RPMI7951 (cell line): ENCODE data around the gene SCAND1. TPM values are rescaled to one million over a fixed set of nuclear protein-coding genes. Genes with fewer than 3 reads are reported as not detected.
"Not testable (repeated sequence)": the region's sequence is repeated elsewhere in the genome, so short reads cannot be mapped to it uniquely, and the experiment has no call there.

Source experiments
- DNase-seq: peaks from one replicate; pipeline ENCODE4 v3.0.0-alpha.2; 2012; ENCODE audit warnings: low read depth
- total RNA-seq: library from RNA; depleted of rRNA; stranded (reverse); fragments of >200 nt; shearing (Covaris generic); gene quantifications from 2 replicates; pipeline ENCODE4 v1.2.3, GENCODE V29; 2014; rRNA removed

Gene SCAND1
- 123 and 165 TPM in 2 replicates for total RNA-seq

- peak; percentile 97 for DNase-seq
Observed at GRCh38 chr20:35954200-35954906, at the start of gene SCAND1. Gene SCAND1, minus strand, starts transcription at chr20:35954502. Its CDS starts 218 bp downstream, at chr20:35954284.

GRCh38 chr20:36004045-36004444, 49.7 kb upstream of the SCAND1 start:
- DNase-seq = no peak

- DNase-seq = no peak
Observed at GRCh38 chr20:36002855-36003254, 48.6 kb upstream of the SCAND1 start.

- not testable (repeated sequence) for DNase-seq
Observed at GRCh38 chr20:36001331-36001730, 47.0 kb upstream of the SCAND1 start.

DNA sequence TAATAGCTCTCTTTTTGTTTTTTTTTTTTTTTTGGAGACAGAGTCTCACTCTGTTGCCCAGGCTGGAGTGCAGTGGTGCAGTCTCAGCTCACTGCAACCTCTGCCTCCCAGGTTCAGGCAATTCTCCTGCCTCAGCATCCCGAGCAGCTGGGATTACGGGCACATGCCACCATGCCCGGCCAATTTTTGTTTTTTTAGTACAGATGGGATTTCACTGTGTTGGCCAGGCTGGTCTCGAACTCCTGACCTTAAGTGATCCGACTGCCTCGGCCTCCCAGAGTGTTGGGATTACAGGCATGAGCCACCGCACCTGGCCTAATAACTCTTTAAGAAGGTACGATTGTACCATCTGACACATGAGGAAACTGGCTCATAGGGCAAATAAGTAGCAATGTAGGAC, 42.2 kb upstream of the SCAND1 start:
- not testable (repeated sequence) for DNase-seq

GRCh38 chr20:35994994-35995453, 40.7 kb upstream of the SCAND1 start:
- peak; percentile 76 for DNase-seq

DNA sequence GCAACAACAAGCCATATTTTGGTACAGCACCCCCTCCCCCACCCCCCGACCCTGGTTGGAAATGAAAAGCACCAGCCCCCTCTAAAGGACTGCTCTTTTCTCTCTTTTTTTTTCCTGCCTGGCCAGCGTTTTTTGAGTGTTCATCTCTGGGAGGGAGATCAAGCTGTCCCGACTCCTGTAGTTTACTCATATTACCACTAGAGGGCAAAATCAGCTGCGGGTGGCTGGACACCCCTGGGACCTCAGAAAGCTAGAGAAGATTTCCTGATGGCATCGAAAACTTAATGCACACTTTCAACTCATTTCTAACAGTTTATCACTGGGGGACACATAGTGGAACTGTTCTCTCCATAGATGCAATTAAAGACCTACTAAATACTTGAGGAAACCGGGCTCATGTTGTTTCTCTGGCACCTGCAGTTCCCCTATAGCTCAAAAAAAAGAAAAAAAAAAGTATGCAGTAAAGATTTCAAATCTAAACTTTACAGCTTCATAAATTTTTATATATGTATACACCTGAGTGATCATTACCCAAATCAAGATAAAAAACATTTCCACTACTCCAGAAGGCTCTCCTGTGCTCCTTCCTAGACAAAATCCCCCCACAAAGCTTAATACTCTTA, 38.5 kb upstream of the SCAND1 start:
- DNase-seq = peak; percentile 73

- DNase-seq = peak; percentile 32
Observed at GRCh38 chr20:35991142-35991771, 37.0 kb upstream of the SCAND1 start.

GRCh38 chr20:35988910-35989463, 34.7 kb upstream of the SCAND1 start:
- DNase-seq = peak; percentile 47

DNA sequence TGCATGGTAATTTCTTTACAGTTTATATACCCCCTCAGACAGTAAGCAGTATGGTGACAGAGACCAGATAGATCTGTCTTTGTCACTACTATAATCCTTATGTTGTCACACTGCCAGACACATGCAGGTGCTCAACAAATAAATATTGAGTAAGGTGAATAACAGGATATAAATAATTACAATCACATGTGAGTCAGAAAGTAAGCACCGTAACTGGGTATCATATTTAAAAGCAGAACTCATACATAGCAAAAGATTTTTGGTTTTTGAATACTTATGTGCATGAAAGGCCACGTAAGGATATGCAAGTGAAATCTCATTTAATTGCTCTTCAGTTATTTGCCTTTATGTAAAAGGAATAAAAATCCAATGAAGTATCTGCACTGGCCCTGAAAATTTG, 31.5 kb upstream of the SCAND1 start:
- DNase-seq = no peak

GRCh38 chr20:35984382-35984781, 30.1 kb upstream of the SCAND1 start:
- no peak for DNase-seq

DNA sequence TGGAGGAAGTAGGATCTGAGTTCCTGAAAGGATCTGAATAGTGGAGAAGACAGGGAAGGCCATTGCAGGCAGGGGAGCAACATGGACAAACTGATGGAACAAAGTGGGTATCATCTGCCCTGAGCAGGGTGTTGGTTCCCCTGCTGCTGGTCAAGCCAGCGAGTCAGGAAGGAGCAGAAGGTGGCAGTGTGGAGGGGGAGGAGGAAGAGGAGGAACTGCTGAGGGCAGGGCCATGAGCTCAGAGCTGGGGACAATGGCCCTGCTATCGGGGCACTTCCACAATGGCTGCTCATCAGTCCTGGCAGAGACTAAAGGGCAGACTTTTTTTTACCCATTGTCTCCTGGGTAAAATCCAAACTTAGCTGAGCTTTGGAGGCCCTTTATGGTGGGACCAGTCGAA, 27.7 kb upstream of the SCAND1 start:
- no peak for DNase-seq

- peak; percentile 19 for DNase-seq
Observed at GRCh38 chr20:35979544-35979943, 25.2 kb upstream of the SCAND1 start.

DNA sequence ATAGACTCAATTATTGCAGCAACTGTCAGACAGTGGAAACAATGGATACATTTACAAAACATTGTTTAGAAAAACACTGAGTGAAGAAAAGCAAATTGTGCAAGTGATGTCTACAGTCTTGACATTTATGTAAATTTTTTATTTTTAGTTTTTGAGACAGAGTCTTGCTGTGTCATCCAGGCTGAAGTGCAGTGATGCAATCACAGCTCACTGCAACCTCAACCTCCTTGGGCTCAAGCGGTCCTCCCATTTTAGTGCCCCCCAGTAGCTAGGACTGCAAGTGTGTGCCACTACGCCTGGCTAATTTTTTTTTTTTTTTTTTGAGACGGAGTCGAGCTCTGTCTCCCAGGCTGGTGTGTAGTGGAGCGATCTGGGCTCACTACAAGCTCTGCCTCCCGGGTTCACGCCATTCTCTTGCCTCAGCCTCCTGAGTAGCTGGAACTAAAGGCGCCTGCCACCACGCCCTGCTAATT, 23.8 kb upstream of the SCAND1 start:
- DNase-seq = no peak

DNA sequence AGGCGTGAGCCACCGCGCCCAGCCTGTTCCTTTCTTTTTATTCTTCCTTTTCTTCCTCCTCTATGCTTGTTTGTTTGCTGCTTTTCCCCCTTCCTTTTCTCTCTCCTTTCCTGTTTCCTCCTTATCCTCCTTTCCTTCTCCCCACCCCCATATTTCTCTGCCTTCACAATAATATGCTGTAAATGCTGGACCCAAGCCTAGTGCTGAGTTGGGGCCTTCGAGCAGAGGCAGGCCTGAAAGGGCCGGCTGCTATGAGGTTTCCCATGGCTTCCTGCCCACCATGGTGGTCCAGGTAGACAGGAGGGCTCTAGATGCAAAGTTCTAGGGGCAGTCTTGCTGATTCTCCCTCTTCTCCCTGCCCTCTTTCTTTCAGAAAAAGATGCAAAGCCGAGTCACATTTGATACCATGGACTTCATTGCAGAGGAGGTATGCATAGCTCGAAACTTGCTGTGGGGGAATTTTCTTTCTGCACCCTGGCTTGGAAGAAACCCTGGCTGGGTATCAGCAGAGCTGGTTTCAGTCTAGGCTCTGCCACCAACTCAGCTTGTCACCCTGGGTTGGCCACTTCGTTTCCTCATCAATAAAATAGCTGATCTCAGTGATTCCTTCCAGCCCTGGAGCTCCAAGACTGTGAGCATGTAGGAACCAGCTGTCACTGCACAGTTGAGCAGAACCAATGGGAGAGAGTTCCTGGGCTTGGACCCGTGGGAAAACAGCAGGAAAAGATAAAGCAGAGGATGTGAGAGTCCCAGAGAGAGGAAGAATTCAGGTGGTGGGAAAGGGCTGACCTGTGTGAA, 21.5 kb upstream of the SCAND1 start:
- DNase-seq = no peak

- no peak for DNase-seq
Observed at GRCh38 chr20:35974256-35974655, 20.0 kb upstream of the SCAND1 start.

DNA sequence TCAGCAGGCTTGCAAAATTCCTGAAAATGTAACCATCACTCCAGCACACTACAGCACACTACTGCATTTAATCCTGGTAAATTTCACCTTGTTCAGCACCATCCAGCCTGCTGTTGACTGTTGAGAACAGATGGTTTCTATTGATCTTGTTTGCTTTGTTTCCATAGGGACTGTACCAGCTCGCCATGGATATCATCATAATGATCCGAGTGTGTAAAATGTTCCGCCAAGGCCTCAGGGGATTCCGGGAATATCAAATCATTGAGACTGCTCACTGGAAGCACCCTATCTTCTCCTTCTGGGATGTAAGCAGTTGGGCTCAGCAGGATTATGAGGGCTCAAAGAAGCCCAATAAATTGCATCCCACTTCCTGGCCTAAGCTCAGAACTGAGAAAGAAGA, 18.2 kb upstream of the SCAND1 start:
- DNase-seq = peak; percentile 45

DNA sequence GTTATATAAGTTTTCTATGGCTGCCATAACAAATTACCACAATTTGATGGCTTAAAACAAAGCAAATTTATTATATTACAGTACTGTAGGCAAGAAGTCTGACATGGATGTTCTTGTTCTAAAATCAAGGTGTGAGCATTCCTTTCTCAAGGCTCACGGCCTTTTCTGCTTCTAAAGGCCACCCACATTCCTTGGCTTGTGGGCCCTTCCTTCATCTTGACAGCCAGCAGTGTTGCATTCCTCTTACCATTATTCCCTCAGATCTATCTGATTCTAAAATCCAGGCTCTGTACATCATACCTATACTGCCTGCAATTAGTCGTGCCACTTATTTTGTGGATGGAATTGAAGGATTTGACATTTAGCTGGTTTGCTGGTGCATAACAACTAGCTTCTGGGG, 17.7 kb upstream of the SCAND1 start:
- no peak for DNase-seq

DNA sequence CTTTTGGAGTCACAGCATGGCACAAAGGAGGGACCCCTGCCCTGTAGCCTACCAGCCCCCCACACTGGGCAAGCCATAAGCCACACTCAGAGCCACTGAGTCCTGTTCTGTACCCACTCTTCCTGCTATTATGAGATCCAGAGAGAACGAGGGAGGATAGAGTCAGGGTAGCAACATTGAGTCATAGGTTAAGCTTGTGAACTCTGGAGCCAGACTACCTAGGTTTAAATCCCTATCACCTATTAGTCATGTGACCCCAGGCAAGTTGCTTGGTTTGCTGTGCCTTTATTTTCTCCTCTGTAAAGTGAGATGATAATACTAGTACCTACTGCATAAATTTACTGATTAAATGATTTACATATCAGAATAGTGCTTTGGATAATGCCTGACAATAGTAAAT, 14.6 kb upstream of the SCAND1 start:
- DNase-seq = no peak

GRCh38 chr20:35967979-35968640, 13.8 kb upstream of the SCAND1 start, which contains the start of gene CNBD2:
Gene CNBD2, plus strand, starts transcription at chr20:35968590. Its CDS starts 173 bp downstream, at chr20:35968763.
- DNase-seq = no peak

DNA sequence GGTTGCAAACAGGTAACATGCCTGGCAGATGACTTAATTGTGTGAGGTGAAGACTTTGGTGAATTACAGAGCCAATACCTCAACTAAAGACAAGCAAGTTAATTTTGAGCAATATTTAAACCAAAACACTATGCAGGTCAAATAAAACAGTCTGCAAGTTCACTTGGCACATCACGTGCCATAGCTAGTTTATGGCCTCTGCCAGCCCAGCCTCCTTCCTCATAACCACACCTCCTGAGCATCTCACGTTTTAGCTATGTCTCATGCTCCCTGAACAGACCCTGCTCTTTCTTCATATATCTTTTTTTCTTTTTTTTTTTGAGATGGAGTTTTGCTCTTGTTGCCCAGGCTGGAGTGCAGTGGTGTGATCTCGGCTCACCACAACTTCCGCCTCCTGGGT, 9.6 kb upstream of the SCAND1 start:
- DNase-seq = no peak
